PC-9 (cell line): Measurements from ENCODE around the gene TMEM94. TPM values are rescaled to one million over a fixed set of nuclear protein-coding genes. Genes with fewer than 3 reads are reported as not detected.
A peak's percentile ranks its signal among the peaks of the same experiment; 100 is the strongest.
"Not testable (repeated sequence)": the region's sequence is repeated elsewhere in the genome, so short reads cannot be mapped to it uniquely, and the experiment has no call there.

ENCODE experiments used
- BruUV-seq: library from RNA; stranded (reverse); fragments of 400-500 nt; replicated peaks from 2 replicates; lab custom pipeline; 2021; lab: Mats Ljungman, UMichigan
- CTCF ChIA-PET: fragments of 300-600 bp; sonication (Branson Sonifier 250); formaldehyde crosslinking; loops from one replicate; lab custom pipeline; 2022; ENCODE audit warnings: antibody characterized with exemption; lab: Charles Lee
- POLR2A ChIA-PET: fragments of 300-600 bp; sonication (Branson Sonifier 250); formaldehyde crosslinking; loops from one replicate; lab custom pipeline; 2022; ENCODE audit warnings: antibody characterized with exemption; ENCODE audit not compliant: unreplicated experiment; lab: Charles Lee
- DNase-seq, 2 experiments: peaks; one replicate each; pipeline versions ENCODE4 v3.0.0 to v3.0.0-alpha.2; 2015 to 2022; ENCODE audit warnings: mixed read lengths in 1 of 2
- H2AFZ ChIP-seq: fragments of 200-600 bp; sonication (generic); 2 replicates; pipeline ENCODE4 v1.8.1; 2017; ENCODE audit warnings: antibody characterized with exemption
- H3F3A ChIP-seq: fragments of 200-600 bp; sonication (generic); 2 replicates; pipeline ENCODE4 v1.8.1; 2017; ENCODE audit warnings: antibody characterized with exemption, mild to moderate bottlenecking, low read depth; ENCODE audit not compliant: insufficient read depth
- H3K27ac ChIP-seq: fragments of 200-600 bp; sonication (generic); 2 replicates; pipeline ENCODE4 v1.6.1; 2016; ENCODE audit warnings: mixed run types
- H3K27me3 ChIP-seq: fragments of 200-600 bp; sonication (generic); 2 replicates; pipeline ENCODE4 v1.6.1; 2016; ENCODE audit warnings: low read depth, mixed run types; ENCODE audit not compliant: insufficient read depth
- H3K36me3 ChIP-seq: fragments of 200-600 bp; sonication (generic); 2 replicates; pipeline ENCODE4 v1.6.1; 2016; ENCODE audit warnings: low read depth, mixed run types
- H3K4me1 ChIP-seq: fragments of 200-600 bp; sonication (generic); replicated peaks from 2 replicates; pipeline ENCODE4 v1.6.1; 2016; ENCODE audit warnings: mixed run types; ENCODE audit not compliant: insufficient read depth
- H3K4me2 ChIP-seq: fragments of 200-600 bp; sonication (generic); 2 replicates; pipeline ENCODE4 v1.6.1; 2017; ENCODE audit warnings: mixed run types
- H3K4me3 ChIP-seq: fragments of 200-600 bp; sonication (generic); 2 replicates; pipeline ENCODE4 v1.6.1; 2016; ENCODE audit warnings: mixed run types
- H3K79me2 ChIP-seq: fragments of 200-600 bp; sonication (generic); 2 replicates; pipeline ENCODE4 v1.6.1; 2017; ENCODE audit warnings: low read depth, mixed run types
- H3K9me2 ChIP-seq: fragments of 200-600 bp; sonication (generic); 2 replicates; pipeline ENCODE4 v1.8.1; 2017; ENCODE audit warnings: mild to moderate bottlenecking; ENCODE audit not compliant: insufficient read depth
- H3K9me3 ChIP-seq: fragments of 200-600 bp; sonication (generic); 2 replicates; pipeline ENCODE4 v1.8.1; 2016; ENCODE audit warnings: low read depth; ENCODE audit not compliant: insufficient read depth
- H4K20me1 ChIP-seq: fragments of 200-600 bp; sonication (generic); 2 replicates; pipeline ENCODE4 v1.8.1; 2017; ENCODE audit not compliant: insufficient read depth
- CTCF ChIP-seq: fragments of 200-600 bp; sonication (generic); conservative IDR thresholded peaks from 2 replicates; pipeline ENCODE4 v1.6.1; 2017; ENCODE audit warnings: mixed run types, antibody characterized with exemption, mild to moderate bottlenecking, moderate library complexity
- EZH2 ChIP-seq: fragments of 200-600 bp; sonication (generic); IDR thresholded peaks from 2 replicates; pipeline ENCODE4 v1.8.0; 2017; ENCODE audit warnings: antibody characterized with exemption, low read depth
- intact Hi-C: fragments of 100-400 bp; cut with micrococcal nuclease; formaldehyde crosslinking; loops from one replicate; pipeline ENCODE4 v1.10.0; 2022; ENCODE audit not compliant: unreplicated experiment
- total RNA-seq: library from RNA; stranded (reverse); gene quantifications from 2 replicates; pipeline ENCODE4 v1.2.3, GENCODE V29; 2021

The TMEM94 gene
- total RNA-seq, 1 experiment from 2014 or later, result 78.9 TPM

GRCh38 chr17:75447951-75448856 lies 8.2 kb upstream of the TMEM94 start:
- H3K4me1 ChIP-seq, result no peaks in the 10 kb centered on the region
- ChIA-PET POLR2A (interaction anchor here (0.7 kb wide), 1 partner anchor 274 kb away, joined by 4 read pairs; no protein-coding TSS in a partner anchor), CTCF (interaction anchor here (0.5 to 0.7 kb wide), 3 partner anchors 14 to 517 kb away, joined by 4 to 11 read pairs (median 9); no protein-coding TSS in a partner anchor)
- no peaks in the 10 kb centered on the region for H4K20me1 ChIP-seq
- H3K4me2 ChIP-seq, result no peak overlapping the region
- no TSS peak for BruUV-seq
- H3K27me3 ChIP-seq, result no peaks in the 10 kb centered on the region
- H3K9me3 ChIP-seq, result no peaks in the 10 kb centered on the region
- no peak overlapping the region for H3K4me3 ChIP-seq
- TF ChIP-seq CTCF (no peak), EZH2 (no peak)
- no peaks in the 10 kb centered on the region for H3K79me2 ChIP-seq
- intact Hi-C loops, result no loop called here
- no peaks in the 10 kb centered on the region for H3K36me3 ChIP-seq
- H3F3A ChIP-seq, result peaks cover 5% of the 10 kb centered on the region; the same call in 1 of the 2 replicates
- no peak overlapping the region for H2AFZ ChIP-seq
- H3K27ac ChIP-seq, result no peak overlapping the region
- no peak for DNase-seq
- H3K9me2 ChIP-seq, result no peaks in the 10 kb centered on the region

- Histone ChIP-seq H3K9me3 (no peaks in the 10 kb centered on the region), H3K27me3 (no peaks in the 10 kb centered on the region), H3K4me1 (no peaks in the 10 kb centered on the region), H3K36me3 (no peaks in the 10 kb centered on the region), H3K4me3 (no peak overlapping the region), H3K79me2 (no peaks in the 10 kb centered on the region), H2AFZ (no peak overlapping the region; the same call in 1 of the 2 replicates), H3F3A (peaks cover 10% of the 10 kb centered on the region; the same call in 1 of the 2 replicates), H3K9me2 (no peaks in the 10 kb centered on the region), H4K20me1 (no peaks in the 10 kb centered on the region), H3K27ac (no peak overlapping the region), H3K4me2 (no peak overlapping the region)
- BruUV-seq, result no TSS peak
- ChIA-PET CTCF (no interaction called here), POLR2A (no interaction called here)
- intact Hi-C loops, result no loop called here
- DNase-seq, result no peak
- no peak for TF ChIP-seq CTCF
- TF ChIP-seq EZH2, result no peak
These were observed 6.2 kb upstream of the TMEM94 start for GRCh38 chr17:75450270-75450669.

- Histone ChIP-seq H2AFZ (0 out of 2 replicates have a peak overlapping the region, but pooled peaks have one; percentile 17), H3K9me3 (no peaks in the 10 kb centered on the region), H3K79me2 (peaks cover 23% of the 10 kb centered on the region), H3K4me1 (peaks cover 29% of the 10 kb centered on the region), H4K20me1 (no peaks in the 10 kb centered on the region), H3K27me3 (no peaks in the 10 kb centered on the region), H3F3A (peaks cover 25% of the 10 kb centered on the region), H3K27ac (no peak overlapping the region), H3K9me2 (no peaks in the 10 kb centered on the region), H3K4me2 (no peak overlapping the region), H3K36me3 (no peaks in the 10 kb centered on the region), H3K4me3 (no peak overlapping the region)
- CTCF ChIA-PET, result interaction anchor here (0.6 kb wide), 1 partner anchor 18 kb away, joined by 6 read pairs; no protein-coding TSS in a partner anchor
- POLR2A ChIA-PET, result interaction anchor here (0.6 kb wide), 2 partner anchors 156 to 311 kb away, joined by 3 to 6 read pairs; no protein-coding TSS in a partner anchor
- no TSS peak for BruUV-seq
- no peak for TF ChIP-seq CTCF
- no peak for TF ChIP-seq EZH2
- intact Hi-C loops, result no loop called here
- no peak for DNase-seq
These were observed 2.2 kb upstream of the TMEM94 start for GRCh38 chr17:75454193-75454592.

GRCh38 chr17:75454672-75455071 lies 1.8 kb upstream of the TMEM94 start:
- H2AFZ ChIP-seq, H3K27me3 ChIP-seq, DNase-seq, POLR2A ChIA-PET, H3K27ac ChIP-seq, H4K20me1 ChIP-seq, H3K9me3 ChIP-seq, intact Hi-C loops, H3K4me2 ChIP-seq, CTCF ChIA-PET, H3K4me3 ChIP-seq, H3K9me2 ChIP-seq, BruUV-seq, H3K36me3 ChIP-seq: not testable (repeated sequence)
- peaks cover 30% of the 10 kb centered on the region for H3F3A ChIP-seq
- H3K79me2 ChIP-seq, result peaks cover 24% of the 10 kb centered on the region
- H3K4me1 ChIP-seq, result peaks cover 34% of the 10 kb centered on the region
